Stimulated activated CD8-positive, alpha-beta memory T cell treated with anti-CD3 and anti-CD28 coated beads, Interleukin-2, amount 100 ng/mL, for 48 hours (primary cell): ENCODE results near the gene AXIN1.
"Not testable (repeated sequence)": the region's sequence is repeated elsewhere in the genome, so short reads cannot be mapped to it uniquely, and the experiment has no call there.

Source experiments
- DNase-seq, 2 donors: peaks; one replicate each; pipeline ENCODE4 v3.0.0-alpha.2; 2020; ENCODE audit warnings: low read depth in 2 of 2

Gene AXIN1

GRCh38 chr16:381789-382717, 29.5 kb upstream of the AXIN1 start, which contains the start of gene PGAP6:
TSS of gene PGAP6 (minus strand) at chr16:381978. CDS start at chr16:381821, 157 bp downstream.
- DNase-seq = peak; percentile 47 to 61

- no peak for DNase-seq
Observed at GRCh38 chr16:381012-381788, 28.7 kb upstream of the AXIN1 start.

GRCh38 chr16:380762-381011, 28.2 kb upstream of the AXIN1 start:
- no peak for DNase-seq

- DNase-seq = no peak
Observed at GRCh38 chr16:379961-380761, 27.6 kb upstream of the AXIN1 start.

GRCh38 chr16:379183-379960, 26.8 kb upstream of the AXIN1 start:
- DNase-seq = no peak

GRCh38 chr16:378821-379182, 26.3 kb upstream of the AXIN1 start:
- DNase-seq = no peak

GRCh38 chr16:378113-378820, 25.7 kb upstream of the AXIN1 start:
- DNase-seq = not testable (repeated sequence)

GRCh38 chr16:377419-377951, 25.0 kb upstream of the AXIN1 start:
- no peak for DNase-seq

- no peak for DNase-seq
Observed at GRCh38 chr16:376817-377418, 24.4 kb upstream of the AXIN1 start.

- no peak for DNase-seq
Observed at GRCh38 chr16:375927-376816, 23.6 kb upstream of the AXIN1 start.

- DNase-seq = no peak
Observed at GRCh38 chr16:375212-375611, 22.7 kb upstream of the AXIN1 start.

GRCh38 chr16:374616-374926, 22.0 kb upstream of the AXIN1 start:
- DNase-seq = no peak

GRCh38 chr16:373848-374615, 21.5 kb upstream of the AXIN1 start:
- no peak for DNase-seq

- DNase-seq = no peak
Observed at GRCh38 chr16:373020-373598, 20.6 kb upstream of the AXIN1 start.

GRCh38 chr16:372302-372983, 19.9 kb upstream of the AXIN1 start:
- DNase-seq = no peak

GRCh38 chr16:371515-372301, 19.2 kb upstream of the AXIN1 start:
- no peak for DNase-seq
